HG03039 (cell line): ENCODE results near the gene CATSPER4.
A peak's percentile ranks its signal among the peaks of the same experiment; 100 is the strongest.

ENCODE experiments used
- ATAC-seq: cut with Tn5 transposase; IDR thresholded peaks from one replicate; pipeline ENCODE4 v1.9.1; 2021; ENCODE audit warnings: mild to moderate bottlenecking, moderate library complexity; ENCODE audit not compliant: unreplicated experiment

CATSPER4 gene

DNA sequence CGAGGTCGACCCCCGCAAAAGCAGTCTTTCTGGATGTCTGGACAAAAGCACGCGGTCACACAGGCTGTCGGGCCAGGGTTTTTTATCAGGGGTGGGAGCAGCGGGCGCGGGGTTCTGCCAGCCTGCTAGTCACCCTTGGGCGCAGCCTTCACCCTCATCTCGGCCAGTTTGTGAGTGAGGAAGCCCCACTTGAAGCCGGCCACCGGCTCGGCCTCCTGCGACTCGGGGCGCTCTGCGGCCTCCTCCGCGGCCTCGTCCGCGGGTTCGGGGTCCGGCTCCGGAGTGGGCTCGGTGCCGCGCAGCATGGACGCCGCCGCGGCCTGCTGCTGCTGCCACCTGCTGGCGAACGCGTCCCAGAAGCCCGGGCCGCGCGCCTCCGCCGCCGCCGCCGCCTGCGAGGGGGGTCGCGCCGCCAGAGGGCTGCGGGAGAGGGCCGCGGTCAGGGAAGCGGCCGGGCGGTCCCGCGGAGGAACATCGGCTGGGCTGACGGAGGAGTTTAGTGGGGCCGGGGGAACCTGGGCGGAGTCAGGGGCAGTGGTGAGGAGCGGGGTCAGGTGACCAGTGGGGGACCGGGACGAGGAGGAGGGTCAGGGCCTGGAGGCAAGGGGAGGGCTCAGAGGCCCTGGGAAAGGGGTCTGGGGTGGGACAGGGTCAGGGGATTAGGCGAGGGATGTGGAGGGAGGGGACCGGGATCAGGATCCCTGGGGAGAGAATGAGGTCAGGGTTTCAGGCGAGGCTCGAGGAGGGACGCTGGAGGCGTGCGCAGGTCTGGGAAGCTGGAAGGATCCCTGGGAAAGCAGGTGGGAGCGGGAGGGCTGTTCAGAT, 26.2 kb upstream of the CATSPER4 start:
- ATAC-seq, result no peak

DNA sequence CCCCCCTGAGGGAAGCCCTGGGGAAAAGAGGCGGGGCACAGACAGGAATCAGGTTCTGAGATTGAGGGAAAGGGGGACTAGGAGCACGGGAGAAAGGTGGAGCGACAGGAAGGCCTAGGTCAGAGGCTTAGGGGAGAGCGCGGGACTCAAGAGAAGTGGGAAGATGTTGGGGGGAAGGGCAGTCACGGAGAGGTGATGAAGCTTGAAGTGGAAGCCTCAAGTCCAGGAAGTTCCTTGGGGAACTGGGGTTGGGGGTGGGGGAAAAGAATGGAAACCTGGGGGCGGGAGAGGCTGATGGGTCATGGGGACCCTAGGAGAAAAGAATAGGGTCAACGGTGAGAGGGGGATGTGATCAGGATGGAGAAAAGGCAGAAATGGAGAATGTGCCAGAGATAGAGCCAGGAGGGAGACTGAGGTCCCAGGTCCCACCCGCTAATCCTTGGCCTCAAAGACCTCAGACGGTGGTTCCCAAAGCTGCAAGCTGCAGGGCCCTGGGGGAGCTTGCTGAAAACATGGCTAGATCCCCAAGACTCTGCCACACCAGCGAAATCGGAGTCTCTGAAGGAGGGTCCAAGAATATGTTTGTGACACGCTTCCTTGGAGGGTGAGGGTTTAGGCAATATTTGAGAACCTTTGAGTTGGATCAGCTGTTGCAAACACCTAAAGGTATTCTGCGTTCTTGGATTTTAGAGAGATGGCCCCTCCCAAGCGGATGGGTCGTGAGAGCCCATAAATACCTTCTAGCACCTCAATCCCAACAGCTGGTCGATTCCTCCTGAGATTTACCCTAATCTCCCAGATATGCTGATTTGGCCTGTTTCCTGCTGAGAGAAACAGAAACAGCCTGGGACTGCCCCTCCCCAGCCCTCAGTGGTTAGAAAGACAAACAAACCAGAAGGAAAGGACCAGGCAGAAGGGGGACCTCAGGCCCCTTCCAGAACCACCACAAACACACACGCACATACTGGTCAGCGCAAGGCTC, 25.2 kb upstream of the CATSPER4 start:
- ATAC-seq, result no peak

DNA sequence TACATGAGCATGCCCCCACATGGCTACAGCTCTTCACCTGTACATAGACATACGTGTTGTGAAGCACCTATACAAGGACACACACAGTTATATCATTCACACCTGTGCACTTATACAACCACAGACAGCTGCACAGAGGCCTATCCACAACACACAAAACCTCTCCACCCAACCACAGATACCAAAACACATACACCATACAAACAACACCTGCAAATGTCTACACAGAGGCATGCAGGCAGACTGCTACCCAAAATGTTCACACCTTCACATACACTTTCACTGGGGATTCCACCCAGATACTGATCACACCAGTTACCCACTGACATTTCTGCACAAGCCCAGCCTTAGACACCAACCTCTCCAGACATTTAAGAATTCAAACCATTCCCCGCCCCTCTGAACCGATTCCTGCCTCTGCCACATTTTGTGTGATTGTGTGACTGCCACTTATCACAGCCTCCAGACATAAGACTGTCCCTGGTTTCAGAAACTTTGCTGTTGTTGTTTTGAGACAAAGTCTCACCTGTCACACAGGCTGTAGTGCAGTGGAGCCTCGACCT, 23.6 kb upstream of the CATSPER4 start:
- no peak for ATAC-seq

DNA sequence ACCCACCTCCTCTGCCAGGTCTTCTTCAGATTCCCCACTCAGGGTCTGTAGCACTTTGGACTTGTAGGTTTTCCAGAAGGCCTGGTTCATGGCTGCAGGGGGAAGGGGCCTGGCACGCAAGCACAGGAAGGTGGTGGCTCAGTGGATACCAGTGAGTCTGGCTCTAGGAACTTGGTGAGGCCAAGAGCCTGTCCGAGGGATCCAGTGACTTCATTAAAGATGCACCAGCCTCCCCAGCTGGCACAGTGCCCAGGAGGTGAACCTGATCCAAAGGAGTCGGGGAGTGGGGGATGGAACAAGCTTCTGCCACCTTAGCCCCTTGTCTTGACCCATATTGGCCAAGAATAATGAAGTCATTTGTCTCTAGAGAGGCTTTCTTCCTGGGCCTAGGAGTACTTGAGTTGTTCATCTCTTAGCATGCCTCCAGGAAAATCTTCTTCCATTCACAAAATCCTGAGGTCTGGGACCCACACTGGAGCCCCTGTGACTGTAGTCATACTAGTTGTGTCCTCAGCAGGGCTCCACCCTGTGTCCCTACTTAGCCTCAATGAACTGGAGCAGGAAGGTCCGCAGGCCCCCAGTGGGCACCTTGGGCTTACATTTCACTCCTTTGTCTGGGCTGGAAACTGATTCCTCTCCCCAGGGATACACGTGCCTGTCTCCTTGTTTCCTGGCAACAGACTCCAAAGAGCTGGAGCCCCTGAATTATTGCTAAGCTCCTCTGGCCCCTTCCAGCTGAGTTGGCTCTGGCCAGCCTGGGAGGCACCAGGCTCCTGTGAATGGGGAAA, 21.8 kb upstream of the CATSPER4 start, which contains the start of gene C1orf232:
Gene C1orf232, minus strand, starts transcription at position 554 of the 788 bp plus-strand sequence. Its CDS starts 464 bp downstream, at position 90.
- no peak for ATAC-seq

DNA sequence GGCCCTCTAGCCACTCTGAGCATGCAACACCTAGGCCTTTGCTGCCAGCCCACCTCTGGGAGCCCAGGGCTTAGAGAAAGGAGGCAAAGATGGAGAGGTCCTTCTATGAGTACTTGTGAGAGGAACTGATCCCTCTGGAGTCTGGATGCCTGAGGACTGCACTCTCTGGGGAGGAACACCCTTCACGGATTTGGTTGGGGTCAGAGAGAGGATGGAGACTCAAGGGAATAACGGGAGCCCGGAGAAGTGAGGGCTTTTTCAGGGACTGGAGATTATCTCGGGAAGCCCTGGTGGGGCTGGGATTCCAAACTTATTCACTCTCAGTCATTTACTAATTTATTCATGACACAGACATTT, 21.2 kb upstream of the CATSPER4 start:
- ATAC-seq, result no peak

DNA sequence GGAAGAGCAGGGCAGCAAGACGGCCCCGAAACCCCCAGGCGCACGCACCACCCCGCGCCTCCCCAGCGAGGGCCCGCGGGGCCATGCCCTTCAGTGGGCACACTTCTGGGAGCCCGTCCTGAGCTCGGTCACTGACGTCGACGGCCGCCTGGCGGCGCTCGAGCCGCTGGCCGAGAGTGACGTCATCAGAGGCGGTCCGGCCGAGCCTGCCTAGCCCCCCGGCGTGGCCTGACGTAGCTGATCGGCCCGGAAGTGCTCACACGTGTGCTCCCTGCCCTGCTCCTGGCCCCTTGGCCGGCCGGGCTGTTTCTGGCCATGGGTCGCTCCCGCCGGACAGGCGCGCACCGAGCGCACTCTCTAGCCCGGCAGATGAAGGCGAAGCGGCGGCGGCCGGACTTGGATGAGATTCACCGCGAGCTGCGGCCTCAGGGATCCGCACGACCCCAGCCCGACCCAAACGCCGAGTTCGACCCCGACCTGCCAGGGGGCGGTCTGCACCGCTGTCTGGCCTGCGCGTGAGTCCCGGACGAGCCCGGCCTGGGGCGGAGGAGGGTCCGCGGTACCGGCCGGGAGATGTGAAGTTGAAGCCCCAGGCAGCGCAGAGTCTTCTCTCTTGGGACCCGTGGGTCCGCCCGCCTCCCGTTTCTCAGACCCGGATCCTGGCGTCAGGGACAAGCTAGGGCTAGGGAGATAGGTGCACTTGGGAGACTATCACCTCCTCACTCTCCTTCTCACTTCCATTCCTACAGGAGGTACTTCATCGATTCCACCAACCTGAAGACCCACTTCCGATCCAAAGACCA, 20.5 kb upstream of the CATSPER4 start, which contains the start of gene ZNF593:
Gene ZNF593, plus strand, starts transcription at position 240 of the 803 bp plus-strand sequence. Its CDS starts 76 bp downstream, at position 316.
- ATAC-seq, result peak; percentile 88

DNA sequence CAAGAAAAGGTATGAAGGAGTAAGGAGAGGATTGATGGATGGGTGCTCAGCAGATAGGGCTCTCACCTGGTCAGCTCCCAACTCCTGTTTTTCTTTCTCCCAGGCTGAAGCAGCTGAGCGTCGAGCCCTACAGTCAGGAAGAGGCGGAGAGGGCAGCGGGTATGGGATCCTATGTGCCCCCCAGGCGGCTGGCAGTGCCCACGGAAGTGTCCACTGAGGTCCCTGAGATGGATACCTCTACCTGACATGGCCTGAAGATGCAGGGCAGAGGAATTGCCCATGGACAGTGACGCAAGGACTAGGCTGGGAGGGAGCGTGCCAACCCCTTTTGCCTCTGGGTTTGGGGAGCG, 20.0 kb upstream of the CATSPER4 start:
- no peak for ATAC-seq

DNA sequence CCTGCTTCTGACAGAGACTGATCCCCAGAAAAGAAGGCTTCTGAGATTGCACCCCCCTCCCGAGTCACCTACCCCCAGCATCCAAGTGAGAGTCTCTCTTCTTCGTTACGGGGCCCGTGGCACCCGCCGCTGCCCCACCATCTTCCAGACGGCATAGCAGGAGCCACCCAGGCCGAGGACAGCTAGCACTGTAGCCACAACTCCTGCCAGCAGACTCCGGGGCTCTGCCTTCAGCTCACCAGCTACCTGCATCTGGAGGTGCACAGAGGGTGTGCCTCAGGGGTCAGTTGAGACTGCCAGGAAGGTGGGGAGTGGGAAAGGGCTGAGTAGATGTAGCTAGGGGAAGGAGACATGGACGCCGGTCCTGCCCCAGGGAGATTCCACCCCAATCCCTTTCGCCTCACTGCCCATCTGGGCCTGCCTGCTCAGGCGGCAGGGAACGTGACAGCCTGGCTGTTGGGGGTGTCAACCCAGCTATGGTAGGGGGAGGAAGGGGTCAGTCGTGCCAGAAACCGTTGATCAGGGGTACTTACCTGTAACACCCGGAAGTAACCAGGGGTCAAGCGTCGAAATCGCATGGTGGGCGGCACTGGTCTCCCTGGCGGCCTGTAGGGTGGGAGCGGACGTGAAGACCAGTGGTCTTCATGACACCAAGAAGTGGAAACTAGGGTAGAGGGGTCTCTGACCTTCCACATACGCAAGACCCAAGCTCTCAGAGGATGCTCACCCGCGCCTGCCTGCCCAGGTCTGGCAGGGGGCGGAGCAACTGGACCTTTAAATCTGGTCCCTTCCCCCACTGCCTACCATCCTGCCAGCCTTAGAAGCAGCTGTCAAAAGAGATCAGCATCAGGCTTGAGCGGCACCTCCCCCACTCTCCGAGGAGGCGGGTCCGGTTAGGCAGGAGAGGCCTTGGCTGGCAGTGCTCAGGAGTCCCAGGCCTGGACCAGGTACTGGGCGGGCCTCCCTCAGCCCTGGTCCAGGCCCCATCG, 19.0 kb upstream of the CATSPER4 start, which contains the start of gene ZNF593OS:
Gene ZNF593OS, minus strand, starts transcription at position 749 of the 989 bp plus-strand sequence. Its CDS starts 171 bp downstream, at position 578.
- no peak for ATAC-seq

DNA sequence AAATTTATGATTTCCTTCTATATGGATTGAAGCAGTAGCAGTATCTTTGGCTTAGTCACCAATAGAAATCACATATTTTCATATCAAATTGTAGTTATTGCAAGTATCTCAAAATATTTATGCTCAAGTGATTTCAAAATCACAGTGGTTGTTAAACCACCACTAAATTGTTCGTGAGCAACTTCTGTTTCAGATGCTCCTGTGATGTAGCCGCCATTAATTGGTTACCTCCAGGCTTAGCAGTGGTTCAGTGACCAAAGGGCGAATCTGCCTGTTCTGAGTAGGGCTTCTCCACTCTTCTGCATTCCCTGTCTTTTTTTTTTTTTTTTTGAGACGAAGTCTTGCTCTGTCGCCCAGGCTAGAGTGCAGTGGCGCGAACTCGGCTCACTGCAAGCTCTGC, 15.1 kb upstream of the CATSPER4 start:
- ATAC-seq, result no peak

DNA sequence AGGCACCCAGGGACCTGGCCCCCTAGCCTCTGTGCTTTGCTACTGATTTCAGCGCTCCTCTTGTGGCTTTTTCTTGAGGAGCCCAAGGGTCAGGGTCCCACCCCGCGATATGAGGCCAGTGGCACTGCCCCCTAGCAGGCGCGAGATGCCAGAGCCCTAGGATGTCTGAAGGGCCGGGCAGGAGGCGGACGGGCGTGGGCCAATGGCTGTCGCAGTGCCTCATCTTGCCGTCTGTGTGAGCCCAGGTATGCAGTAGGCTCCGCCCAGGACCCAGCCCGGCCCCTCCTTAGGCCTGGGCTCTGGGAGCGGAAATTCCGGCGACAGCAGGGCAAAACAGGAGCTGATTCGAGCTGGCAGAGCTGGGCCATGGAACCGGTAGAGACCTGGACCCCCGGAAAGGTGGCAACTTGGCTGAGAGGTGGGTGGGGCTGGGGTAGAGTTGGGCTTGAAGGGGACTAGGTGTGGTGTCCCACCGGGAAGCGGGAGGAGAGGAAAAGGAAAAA, 13.2 kb upstream of the CATSPER4 start, which contains the start of gene CNKSR1:
Gene CNKSR1, plus strand, starts transcription at position 310 of the 503 bp plus-strand sequence. Its CDS starts 57 bp downstream, at position 367.
- ATAC-seq, result no peak

DNA sequence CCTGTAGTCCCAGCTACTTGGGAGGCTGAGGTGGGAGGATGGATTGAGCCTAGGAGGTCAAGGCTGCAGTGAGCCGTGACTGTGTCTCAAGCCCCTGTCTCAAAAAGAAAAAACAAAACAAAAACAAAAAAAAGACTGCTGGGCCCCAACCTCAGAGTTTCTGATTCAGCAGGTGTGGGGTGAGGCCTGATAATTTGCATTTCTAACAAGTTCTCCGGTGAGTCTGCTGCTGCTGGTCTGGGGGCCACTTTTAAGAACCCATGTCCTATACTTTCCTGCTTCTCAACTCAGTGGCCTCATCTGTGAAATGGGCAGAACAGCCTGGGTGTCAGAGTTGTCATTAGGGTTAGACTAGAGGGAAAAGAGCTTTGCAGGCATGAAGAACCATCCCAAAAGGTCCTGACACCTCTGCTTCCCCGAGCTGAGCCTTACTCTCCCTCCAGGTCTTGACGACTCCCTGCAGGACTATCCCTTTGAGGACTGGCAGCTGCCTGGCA, 10.3 kb upstream of the CATSPER4 start:
- no peak for ATAC-seq

DNA sequence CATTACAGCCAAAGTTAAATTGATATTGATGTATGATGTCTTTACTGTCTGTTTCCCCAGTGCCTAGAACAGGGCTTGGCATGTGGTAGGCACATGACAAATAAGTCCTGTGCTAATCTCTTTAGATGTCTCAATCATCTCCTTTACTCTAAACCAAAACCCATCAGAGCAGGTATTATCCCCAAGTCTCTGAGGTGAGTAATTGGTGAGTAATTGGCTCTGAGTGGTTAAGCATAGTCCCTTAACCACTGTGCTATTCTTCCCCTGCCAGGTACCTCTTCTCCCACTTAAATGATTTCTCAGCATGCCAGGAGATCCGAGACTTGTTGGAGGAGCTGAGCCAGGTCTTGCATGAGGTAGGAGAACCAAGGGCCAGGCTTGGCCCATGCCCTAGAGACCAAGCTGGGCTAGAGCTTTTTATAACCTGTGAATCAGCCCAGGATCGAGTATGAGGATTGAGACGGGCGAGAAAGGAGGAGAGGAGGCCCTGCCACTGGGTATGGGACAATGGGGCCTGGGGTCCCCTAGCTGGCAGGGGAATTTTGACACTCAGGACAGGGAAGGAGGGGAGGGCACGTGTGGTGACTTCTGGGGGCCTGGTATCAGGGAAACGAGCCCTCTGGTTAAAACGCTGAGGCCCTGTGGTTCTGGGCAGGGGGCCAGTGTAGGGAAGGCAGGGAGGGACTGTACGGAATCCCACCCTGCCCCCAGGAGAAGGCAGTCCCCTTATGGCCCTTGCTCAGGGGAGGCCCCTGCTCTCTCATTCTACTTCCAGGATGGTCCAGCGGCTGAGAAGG, 8.6 kb upstream of the CATSPER4 start:
- no peak for ATAC-seq

DNA sequence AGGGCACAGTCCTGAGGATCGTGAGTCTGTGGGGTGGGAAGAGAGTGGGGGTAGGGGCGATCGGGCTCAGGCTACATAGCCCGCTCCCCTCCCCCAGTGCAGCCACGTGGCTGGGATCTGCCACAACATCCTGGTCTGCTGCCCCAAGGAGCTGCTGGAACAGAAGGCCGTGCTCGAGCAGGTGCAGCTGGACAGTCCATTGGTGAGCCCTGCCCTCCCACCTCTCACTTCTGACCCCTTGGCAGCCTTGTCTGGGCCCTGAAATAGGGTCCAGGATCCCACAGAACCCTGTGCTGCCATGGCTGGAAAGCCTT, 8.1 kb upstream of the CATSPER4 start:
- no peak for ATAC-seq

DNA sequence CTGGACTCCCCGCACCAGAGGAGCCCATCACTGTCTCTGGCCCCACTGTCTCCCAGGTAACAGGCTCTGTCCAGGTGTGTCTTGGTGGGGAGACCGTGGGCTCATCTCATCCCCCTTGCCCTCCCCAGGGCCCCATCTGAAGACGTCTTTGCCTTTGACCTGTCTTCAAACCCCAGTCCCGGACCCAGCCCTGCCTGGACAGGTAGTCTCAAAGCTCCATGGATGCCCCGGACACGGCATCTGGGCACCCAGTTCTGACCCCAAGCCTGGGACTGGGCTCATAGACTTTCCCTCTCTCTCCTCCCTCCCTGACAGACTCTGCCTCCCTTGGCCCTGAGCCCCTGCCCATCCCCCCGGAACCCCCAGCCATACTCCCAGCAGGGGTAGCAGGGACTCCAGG, 6.3 kb upstream of the CATSPER4 start:
- ATAC-seq, result no peak

DNA sequence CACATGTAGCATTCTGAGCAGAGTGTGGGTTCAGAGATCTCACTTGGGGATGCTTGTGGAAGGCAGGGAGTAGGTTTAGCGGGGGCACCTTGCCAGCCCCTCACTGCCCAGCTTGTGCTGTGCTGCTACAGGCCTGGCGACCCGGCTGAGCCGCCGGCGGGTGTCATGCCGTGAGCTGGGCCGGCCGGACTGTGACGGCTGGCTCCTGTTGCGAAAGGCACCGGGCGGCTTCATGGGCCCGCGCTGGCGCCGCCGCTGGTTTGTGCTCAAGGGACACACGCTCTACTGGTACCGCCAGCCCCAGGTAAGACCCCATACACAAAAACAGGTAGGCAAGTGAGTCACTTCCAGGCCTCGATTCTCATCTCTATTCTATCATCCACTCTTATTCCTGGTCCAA, 5.5 kb upstream of the CATSPER4 start:
- ATAC-seq, result no peak

DNA sequence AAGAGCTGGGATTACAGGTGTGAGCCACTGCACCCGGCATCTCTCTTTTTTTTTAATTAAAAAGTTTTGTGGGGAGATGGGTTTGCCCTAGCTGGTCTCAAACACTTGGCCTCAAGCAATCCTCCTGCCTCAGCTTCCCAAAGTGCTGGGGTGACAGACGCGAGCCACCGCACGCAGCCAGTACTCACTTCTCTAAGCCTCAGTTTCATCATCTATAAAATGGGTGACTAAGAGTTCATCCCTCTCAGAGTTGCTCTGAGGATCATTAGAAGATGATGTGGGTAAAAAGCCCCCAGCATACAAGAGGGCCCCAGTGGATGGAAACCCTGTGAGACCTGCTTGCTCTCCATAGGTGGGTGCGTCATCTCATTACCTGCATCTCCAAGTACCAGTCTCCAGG, 2.5 kb upstream of the CATSPER4 start:
- no peak for ATAC-seq

DNA sequence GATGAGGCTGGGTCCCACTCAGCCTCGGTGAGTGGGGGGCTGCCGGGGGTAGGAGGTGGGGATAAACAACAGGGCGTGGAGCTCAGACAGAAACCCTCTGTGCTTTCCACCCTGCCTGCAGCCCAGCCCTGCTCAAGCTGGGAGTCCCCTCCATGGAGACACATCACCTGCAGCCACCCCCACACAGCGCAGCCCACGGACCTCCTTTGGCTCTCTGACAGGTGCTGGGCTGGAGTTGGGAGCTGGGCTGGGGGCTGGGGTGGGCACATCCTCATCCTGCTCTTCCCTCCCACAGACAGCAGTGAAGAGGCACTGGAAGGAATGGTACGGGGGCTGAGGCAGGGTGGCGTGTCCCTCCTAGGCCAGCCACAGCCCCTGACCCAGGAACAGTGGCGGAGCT, 1.9 kb upstream of the CATSPER4 start:
- no peak for ATAC-seq
